Endodermal cell (in vitro differentiated cells): ENCODE measurements around the gene TRPV4. TPM values are rescaled to one million over a fixed set of nuclear protein-coding genes. Genes with fewer than 3 reads are reported as not detected.

Experiments
- DNase-seq: peaks from one replicate; pipeline ENCODE4 v3.0.0-alpha.2; 2017
- H3K27ac ChIP-seq: 2 replicates; pipeline ENCODE4 v1.5.1; 2013; ENCODE audit warnings: mild to moderate bottlenecking, low read depth, low read length, moderate library complexity
- H3K27me3 ChIP-seq: 2 replicates; pipeline ENCODE4 v1.6.1; 2013; ENCODE audit warnings: mild to moderate bottlenecking, low read length, moderate library complexity; ENCODE audit not compliant: insufficient read depth, control insufficient read depth, poor library complexity, severe bottlenecking
- H3K36me3 ChIP-seq: 2 replicates; pipeline ENCODE4 v1.7.0; 2013; ENCODE audit warnings: mild to moderate bottlenecking, low read length, moderate library complexity; ENCODE audit not compliant: control insufficient read depth, insufficient read depth
- H3K4me1 ChIP-seq: one replicate; pipeline ENCODE4 v1.7.0; 2013; ENCODE audit warnings: low read length; ENCODE audit not compliant: control insufficient read depth, insufficient read depth
- H3K4me3 ChIP-seq: 2 replicates; pipeline ENCODE4 v1.5.1; 2013; ENCODE audit warnings: mild to moderate bottlenecking, low read length, moderate library complexity
- H3K9ac ChIP-seq: 2 replicates; pipeline ENCODE4 v1.6.1; 2013; ENCODE audit warnings: mild to moderate bottlenecking, low read length, moderate library complexity; ENCODE audit not compliant: poor library complexity, severe bottlenecking; ENCODE audit errors: extremely low read depth
- H3K9me3 ChIP-seq: 2 replicates; pipeline ENCODE4 v1.6.1; 2013; ENCODE audit warnings: mild to moderate bottlenecking, low read length, moderate library complexity; ENCODE audit not compliant: control insufficient read depth
- H3K27ac Mint-ChIP-seq: 2 replicates; pipeline ENCODE4 v1.8.0; 2020; ENCODE audit warnings: mixed read lengths
- H3K27me3 Mint-ChIP-seq: 2 replicates; pipeline ENCODE4 v1.8.0; 2021; ENCODE audit warnings: mild to moderate bottlenecking, mixed read lengths; ENCODE audit not compliant: insufficient read depth
- H3K36me3 Mint-ChIP-seq: 2 replicates; pipeline ENCODE4 v1.8.0; 2020; ENCODE audit warnings: low read depth, mixed read lengths
- H3K4me1 Mint-ChIP-seq: 2 replicates; pipeline ENCODE4 v1.8.0; 2020; ENCODE audit warnings: mixed read lengths
- H3K4me3 Mint-ChIP-seq: 2 replicates; pipeline ENCODE4 v1.8.0; 2020; ENCODE audit warnings: mild to moderate bottlenecking, moderate library complexity, mixed read lengths
- H3K9me3 Mint-ChIP-seq: 2 replicates; pipeline ENCODE4 v1.8.0; 2020; ENCODE audit warnings: mild to moderate bottlenecking, mixed read lengths
- CTCF ChIP-seq: fragments of 200-600 bp; sonication (generic); conservative IDR thresholded peaks from 2 replicates; pipeline ENCODE4 v1.5.0; 2021; ENCODE audit warnings: antibody characterized with exemption, mild to moderate bottlenecking
- WGBS, 2 experiments: methylation state at CpG; one replicate each; pipeline versions ENCODE4 v1.1.5 to v1.1.7; 2013; ENCODE audit warnings: missing lambda C conversion rate in 2 of 2, mixed read lengths in 1 of 2; ENCODE audit not compliant: insufficient coverage in 1 of 2, insufficient read length in 1 of 2; 5-methylcytosine and 5-hydroxymethylcytosine counted together
- total RNA-seq, 2 donors: library from RNA; stranded (reverse); fragmentation: NEBNext Ultra II Directional in 1 of 2; extraction: Animal tissue kit (Norgen Biotek cat#: 25700) in 1 of 2; gene quantifications; 2 replicates in 1 of 2; 3 replicates in 1 of 2; pipeline ENCODE4 v1.2.1, GENCODE V29; 2021

The TRPV4 gene
- total RNA-seq, 2 donors from 2014 or later, result 14.0 to 14.2 TPM

- Mint-ChIP-seq H3K27ac (no peak overlapping the region), H3K36me3 (peaks cover 29% of the 10 kb centered on the region), H3K4me1 (peaks cover 25% of the 10 kb centered on the region), H3K4me3 (no peak overlapping the region), H3K9me3 (no peaks in the 10 kb centered on the region), H3K27me3 (no peaks in the 10 kb centered on the region)
- H3K4me1 ChIP-seq, result peaks cover 20% of the 10 kb centered on the region
- peaks cover 9% of the 10 kb centered on the region for H3K9me3 ChIP-seq
- no peak for TF ChIP-seq CTCF
- peak; percentile 28 for DNase-seq
- no peak overlapping the region for H3K4me3 ChIP-seq
- no peaks in the 10 kb centered on the region for H3K27me3 ChIP-seq
- no peak overlapping the region for H3K27ac ChIP-seq
- WGBS, 2 experiments, result 86 to 90% methylated on average over 6 to 8 of the region's 8 CpGs
- peaks cover 23% of the 10 kb centered on the region for H3K36me3 ChIP-seq
- no peak overlapping the region for H3K9ac ChIP-seq
These were observed 87.9 kb downstream of the TRPV4 start for GRCh38 chr12:109744986-109745942.

- H3K36me3 ChIP-seq, result peaks cover 19% of the 10 kb centered on the region
- no peaks in the 10 kb centered on the region for H3K9me3 Mint-ChIP-seq
- no peaks in the 10 kb centered on the region for H3K9me3 ChIP-seq
- no peaks in the 10 kb centered on the region for H3K27me3 ChIP-seq
- no peak overlapping the region for H3K4me3 Mint-ChIP-seq
- H3K9ac ChIP-seq, result no peak overlapping the region
- H3K4me3 ChIP-seq, result no peak overlapping the region
- H3K4me1 ChIP-seq, result peaks cover 28% of the 10 kb centered on the region
- WGBS, 2 experiments, result 91 to 97% methylated on average over 8 to 14 of the region's 14 CpGs
- H3K4me1 Mint-ChIP-seq, result peaks cover 35% of the 10 kb centered on the region
- peak overlapping the region; percentile 35 for H3K27ac Mint-ChIP-seq
- H3K36me3 Mint-ChIP-seq, result peaks cover 23% of the 10 kb centered on the region
- H3K27ac ChIP-seq, result no peak overlapping the region
- peak; percentile 36 for DNase-seq
- no peaks in the 10 kb centered on the region for H3K27me3 Mint-ChIP-seq
- TF ChIP-seq CTCF, result no peak
These were observed 89.2 kb downstream of the TRPV4 start for GRCh38 chr12:109744026-109744425.

- Mint-ChIP-seq H3K9me3 (no peaks in the 10 kb centered on the region), H3K4me3 (no peak overlapping the region), H3K4me1 (peaks cover 42% of the 10 kb centered on the region), H3K27me3 (no peaks in the 10 kb centered on the region), H3K27ac (no peak overlapping the region), H3K36me3 (peaks cover 23% of the 10 kb centered on the region)
- H3K4me1 ChIP-seq, result peaks cover 36% of the 10 kb centered on the region
- H3K27me3 ChIP-seq, result no peaks in the 10 kb centered on the region
- H3K27ac ChIP-seq, result no peak overlapping the region
- H3K36me3 ChIP-seq, result peaks cover 24% of the 10 kb centered on the region
- 84 to 90% methylated on average over 11 to 17 of the region's 17 CpGs for WGBS, 2 experiments
- H3K9me3 ChIP-seq, result no peaks in the 10 kb centered on the region
- peak; percentile 51 for DNase-seq
- TF ChIP-seq CTCF, result no peak
- H3K9ac ChIP-seq, result no peak overlapping the region
- no peak overlapping the region for H3K4me3 ChIP-seq
These were observed 89.9 kb downstream of the TRPV4 start for GRCh38 chr12:109743076-109743910.
